Large intestine (tissue), 3 donors: ENCODE data around the gene ATP5MC2. TPM values are rescaled to one million over a fixed set of nuclear protein-coding genes. Genes with fewer than 3 reads are reported as not detected.
A peak's percentile ranks its signal among the peaks of the same experiment; 100 is the strongest.

Experiments
- DNase-seq, 2 donors: peaks; one replicate each; pipeline versions ENCODE4 v3.0.0 to v3.0.0-alpha.2; 2013
- H3K27ac ChIP-seq: one replicate; pipeline ENCODE4 v1.5.1; 2013; ENCODE audit warnings: low read length
- H3K27me3 ChIP-seq: 2 replicates; pipeline ENCODE4 v1.6.1; 2013; ENCODE audit warnings: low read length; ENCODE audit not compliant: control insufficient read depth, insufficient read depth
- H3K36me3 ChIP-seq: 2 replicates; pipeline ENCODE4 v1.6.1; 2013; ENCODE audit warnings: low read length; ENCODE audit not compliant: control insufficient read depth, insufficient read depth
- H3K4me1 ChIP-seq: one replicate; pipeline ENCODE4 v1.6.1; 2013; ENCODE audit warnings: low read length; ENCODE audit not compliant: control insufficient read depth, insufficient read depth
- H3K4me3 ChIP-seq: one replicate; pipeline ENCODE4 v1.5.1; 2013; ENCODE audit warnings: low read length
- H3K9me3 ChIP-seq: one replicate; pipeline ENCODE4 v1.6.1; 2013; ENCODE audit warnings: mild to moderate bottlenecking, low read depth, low read length, moderate library complexity; ENCODE audit not compliant: control insufficient read depth
- WGBS: methylation state at CpG from one replicate; pipeline ENCODE4 v1.1.5; 2013; ENCODE audit warnings: low lambda C conversion rate; ENCODE audit not compliant: insufficient coverage; 5-methylcytosine and 5-hydroxymethylcytosine counted together
- polyA plus RNA-seq: library from polyadenylated mRNA; unstranded; fragments of 120-200 nt; gene quantifications from one replicate; pipeline ENCODE4 v1.2.1, GENCODE V29; 2013

ATP5MC2 gene
- polyA plus RNA-seq, 1 donor: 588 TPM

GRCh38 chr12:53677016-53677799 is 1.3 kb upstream of the ATP5MC2 start:
- WGBS: no CpG with 5 or more reads among the region's 51 CpGs
- Histone ChIP-seq H3K36me3 (peaks cover 15% of the 10 kb centered on the region), H3K4me1 (peaks cover 22% of the 10 kb centered on the region), H3K27ac (peak overlapping the region; percentile 77), H3K9me3 (no peaks in the 10 kb centered on the region), H3K27me3 (peaks cover 23% of the 10 kb centered on the region), H3K4me3 (peak overlapping the region; percentile 92)
- DNase-seq: peak in 1 of 2 donors; percentile 36

GRCh38 chr12:53676656-53677015 is 753 bp upstream of the ATP5MC2 start:
- Histone ChIP-seq H3K27ac (peak overlapping the region; percentile 77), H3K27me3 (peaks cover 23% of the 10 kb centered on the region), H3K4me3 (peak overlapping the region; percentile 92), H3K4me1 (peaks cover 22% of the 10 kb centered on the region), H3K9me3 (no peaks in the 10 kb centered on the region), H3K36me3 (peaks cover 21% of the 10 kb centered on the region)
- peak; percentile 41 to 62 for DNase-seq
- no CpG with 5 or more reads among the region's 15 CpGs for WGBS

- Histone ChIP-seq H3K36me3 (peaks cover 34% of the 10 kb centered on the region), H3K4me1 (peaks cover 22% of the 10 kb centered on the region), H3K4me3 (peak overlapping the region; percentile 92), H3K27me3 (peaks cover 23% of the 10 kb centered on the region), H3K27ac (peak overlapping the region; percentile 92), H3K9me3 (no peaks in the 10 kb centered on the region)
- DNase-seq: no peak
- WGBS: no CpG with 5 or more reads among the region's 8 CpGs
Observed at GRCh38 chr12:53674977-53675700, 744 bp downstream of the ATP5MC2 start.

- Histone ChIP-seq H3K27ac (no peak overlapping the region), H3K9me3 (no peaks in the 10 kb centered on the region), H3K27me3 (no peaks in the 10 kb centered on the region), H3K4me3 (no peak overlapping the region), H3K4me1 (peaks cover 7% of the 10 kb centered on the region), H3K36me3 (peaks cover 66% of the 10 kb centered on the region)
- no peak for DNase-seq
Observed at GRCh38 chr12:53670971-53671370, 4.9 kb downstream of the ATP5MC2 start.

GRCh38 chr12:53670308-53670707 is 5.6 kb downstream of the ATP5MC2 start:
- Histone ChIP-seq H3K4me3 (no peak overlapping the region), H3K9me3 (no peaks in the 10 kb centered on the region), H3K4me1 (peaks cover 5% of the 10 kb centered on the region), H3K27me3 (no peaks in the 10 kb centered on the region), H3K27ac (no peak overlapping the region), H3K36me3 (peaks cover 72% of the 10 kb centered on the region)
- no peak for DNase-seq
- no CpG with 5 or more reads among the region's 7 CpGs for WGBS

GRCh38 chr12:53667080-53667479 is 8.8 kb downstream of the ATP5MC2 start:
- no peaks in the 10 kb centered on the region for H3K27me3 ChIP-seq
- no peaks in the 10 kb centered on the region for H3K9me3 ChIP-seq
- H3K27ac ChIP-seq: no peak overlapping the region
- no peak for DNase-seq
- WGBS: no CpG with 5 or more reads among the region's 2 CpGs
- H3K36me3 ChIP-seq: peaks cover 79% of the 10 kb centered on the region
- H3K4me3 ChIP-seq: no peak overlapping the region
- H3K4me1 ChIP-seq: no peaks in the 10 kb centered on the region

GRCh38 chr12:53664936-53665335 is 10.9 kb downstream of the ATP5MC2 start:
- no peak overlapping the region for H3K4me3 ChIP-seq
- H3K27me3 ChIP-seq: no peaks in the 10 kb centered on the region
- no peak overlapping the region for H3K27ac ChIP-seq
- no peak for DNase-seq
- peaks cover 5% of the 10 kb centered on the region for H3K4me1 ChIP-seq
- WGBS: no CpG with 5 or more reads among the region's 7 CpGs
- no peaks in the 10 kb centered on the region for H3K9me3 ChIP-seq
- peaks cover 60% of the 10 kb centered on the region for H3K36me3 ChIP-seq

GRCh38 chr12:53664191-53664590 is 11.7 kb downstream of the ATP5MC2 start:
- peaks cover 52% of the 10 kb centered on the region for H3K36me3 ChIP-seq
- WGBS: 70% methylated on average over 2 of the region's 5 CpGs
- H3K9me3 ChIP-seq: no peaks in the 10 kb centered on the region
- no peaks in the 10 kb centered on the region for H3K27me3 ChIP-seq
- peaks cover 13% of the 10 kb centered on the region for H3K4me1 ChIP-seq
- H3K4me3 ChIP-seq: no peak overlapping the region
- H3K27ac ChIP-seq: no peak overlapping the region
- DNase-seq: no peak

- H3K36me3 ChIP-seq: peaks cover 21% of the 10 kb centered on the region
- no peak overlapping the region for H3K4me3 ChIP-seq
- WGBS: 29% methylated on average over 1 of the region's 5 CpGs
- peak in 1 of 2 donors; percentile 41 for DNase-seq
- H3K27ac ChIP-seq: peak overlapping the region; percentile 76
- H3K4me1 ChIP-seq: peaks cover 33% of the 10 kb centered on the region
- H3K9me3 ChIP-seq: no peaks in the 10 kb centered on the region
- no peaks in the 10 kb centered on the region for H3K27me3 ChIP-seq
Observed at GRCh38 chr12:53660041-53660440, 15.8 kb downstream of the ATP5MC2 start.

GRCh38 chr12:53659571-53659981 is 16.3 kb downstream of the ATP5MC2 start:
- WGBS: no CpG with 5 or more reads among the region's 2 CpGs
- no peaks in the 10 kb centered on the region for H3K9me3 ChIP-seq
- DNase-seq: peak in 1 of 2 donors; percentile 52

More at GRCh38 chr12:53659571-53659981, 16.3 kb downstream of the ATP5MC2 start:
- Histone ChIP-seq H3K27me3 (no peaks in the 10 kb centered on the region), H3K4me1 (peaks cover 33% of the 10 kb centered on the region), H3K27ac (peak overlapping the region; percentile 76), H3K36me3 (peaks cover 16% of the 10 kb centered on the region), H3K4me3 (no peak overlapping the region)
